HEK293 (cell line): ENCODE data around the gene PNLDC1.
A peak's percentile ranks its signal among the peaks of the same experiment; 100 is the strongest.

ENCODE experiments used
- GLI4 ChIP-seq: fragments of 450-650 bp; formaldehyde crosslinking; IDR thresholded peaks from 2 replicates; pipeline ENCODE4 v1.5.1; 2016; ENCODE audit warnings: missing biosample characterization, missing genetic modification characterization
- KLF8 ChIP-seq: fragments of 450-650 bp; formaldehyde crosslinking; IDR thresholded peaks from 2 replicates; pipeline ENCODE4 v1.5.1; 2016; ENCODE audit warnings: missing biosample characterization, missing genetic modification characterization
- RBAK ChIP-seq: fragments of 450-650 bp; formaldehyde crosslinking; IDR thresholded peaks from 2 replicates; pipeline ENCODE4 v1.5.1; 2016; ENCODE audit warnings: missing biosample characterization, missing genetic modification characterization
- SALL2 ChIP-seq: fragments of 450-650 bp; formaldehyde crosslinking; IDR thresholded peaks from 2 replicates; pipeline ENCODE4 v1.5.0; 2017; ENCODE audit warnings: missing biosample characterization, mild to moderate bottlenecking, missing genetic modification characterization, borderline replicate concordance
- SETDB1 ChIP-seq: IDR thresholded peaks from one replicate; pipeline ENCODE4 v1.6.1; 2017; ENCODE audit warnings: mild to moderate bottlenecking, low read length, moderate library complexity, mixed read lengths; ENCODE audit not compliant: insufficient read length
- TRIM28 ChIP-seq: IDR thresholded peaks from 2 replicates; pipeline ENCODE4 v1.6.1; 2011; ENCODE audit warnings: low read length, control low read depth, borderline replicate concordance
- ZBTB7A ChIP-seq: fragments of 450-650 bp; formaldehyde crosslinking; IDR thresholded peaks from 2 replicates; pipeline ENCODE4 v1.5.1; 2016; ENCODE audit warnings: low read depth, missing biosample characterization, missing genetic modification characterization
- ZBTB8A ChIP-seq: fragments of 450-650 bp; formaldehyde crosslinking; IDR thresholded peaks from 2 replicates; pipeline ENCODE4 v1.5.1; 2016; ENCODE audit warnings: missing biosample characterization, missing genetic modification characterization
- ZFP37 ChIP-seq: fragments of 450-650 bp; formaldehyde crosslinking; IDR thresholded peaks from 2 replicates; pipeline ENCODE4 v1.5.1; 2016; ENCODE audit warnings: missing biosample characterization, missing genetic modification characterization
- ZNF146 ChIP-seq: fragments of 450-650 bp; formaldehyde crosslinking; IDR thresholded peaks from 2 replicates; pipeline ENCODE4 v1.5.1; 2016; ENCODE audit warnings: missing biosample characterization, missing genetic modification characterization
- ZNF214 ChIP-seq: fragments of 450-650 bp; formaldehyde crosslinking; IDR thresholded peaks from 2 replicates; pipeline ENCODE4 v1.5.1; 2017; ENCODE audit warnings: missing biosample characterization, mild to moderate bottlenecking, missing genetic modification characterization, borderline replicate concordance
- ZNF23 ChIP-seq: fragments of 450-650 bp; formaldehyde crosslinking; IDR thresholded peaks from 2 replicates; pipeline ENCODE4 v1.5.1; 2016; ENCODE audit warnings: missing biosample characterization, missing genetic modification characterization, borderline replicate concordance
- ZNF292 ChIP-seq: fragments of 450-650 bp; formaldehyde crosslinking; IDR thresholded peaks from 2 replicates; pipeline ENCODE4 v1.5.1; 2016; ENCODE audit warnings: low read depth, missing biosample characterization, missing genetic modification characterization, borderline replicate concordance
- ZNF426 ChIP-seq: fragments of 450-650 bp; formaldehyde crosslinking; IDR thresholded peaks from 2 replicates; pipeline ENCODE4 v1.5.1; 2017; ENCODE audit warnings: missing biosample characterization, missing genetic modification characterization, mild to moderate bottlenecking, inconsistent platforms, moderate library complexity
- ZNF629 ChIP-seq: fragments of 450-650 bp; formaldehyde crosslinking; IDR thresholded peaks from 2 replicates; pipeline ENCODE4 v1.5.1; 2017; ENCODE audit warnings: missing biosample characterization, missing genetic modification characterization
- ZNF707 ChIP-seq: fragments of 450-650 bp; formaldehyde crosslinking; IDR thresholded peaks from 2 replicates; pipeline ENCODE4 v1.5.1; 2016; ENCODE audit warnings: missing biosample characterization, missing genetic modification characterization
- ZNF776 ChIP-seq: fragments of 450-650 bp; formaldehyde crosslinking; IDR thresholded peaks from 2 replicates; pipeline ENCODE4 v1.5.0; 2017; ENCODE audit warnings: missing biosample characterization, missing genetic modification characterization, borderline replicate concordance
- ZNF792 ChIP-seq: fragments of 450-650 bp; formaldehyde crosslinking; IDR thresholded peaks from 2 replicates; pipeline ENCODE4 v1.5.1; 2016; ENCODE audit warnings: missing biosample characterization, missing genetic modification characterization
- ZNF837 ChIP-seq: fragments of 450-650 bp; formaldehyde crosslinking; IDR thresholded peaks from 2 replicates; pipeline ENCODE4 v1.5.1; 2016; ENCODE audit warnings: missing biosample characterization, missing genetic modification characterization
- TF ChIP-seq, protein P1 (sequence below): fragments of 450-650 bp; formaldehyde crosslinking; IDR thresholded peaks from 2 replicates; pipeline ENCODE4 v1.5.1; 2016; ENCODE audit warnings: missing biosample characterization, missing genetic modification characterization
- TF ChIP-seq, protein P2 (sequence below): fragments of 450-650 bp; formaldehyde crosslinking; IDR thresholded peaks from 2 replicates; pipeline ENCODE4 v1.5.1; 2016; ENCODE audit warnings: missing biosample characterization, missing genetic modification characterization
- TF ChIP-seq, protein P3 (sequence below): fragments of 450-650 bp; formaldehyde crosslinking; IDR thresholded peaks from 2 replicates; pipeline ENCODE4 v1.5.1; 2016; ENCODE audit warnings: missing biosample characterization, missing genetic modification characterization
- TF ChIP-seq, protein P4 (sequence below): fragments of 450-650 bp; formaldehyde crosslinking; IDR thresholded peaks from 2 replicates; pipeline ENCODE4 v1.5.1; 2017; ENCODE audit warnings: missing biosample characterization, missing genetic modification characterization
- TF ChIP-seq, protein P5 (sequence below): fragments of 450-650 bp; formaldehyde crosslinking; IDR thresholded peaks from 2 replicates; pipeline ENCODE4 v1.5.1; 2017; ENCODE audit warnings: missing biosample characterization, mild to moderate bottlenecking, missing genetic modification characterization, moderate library complexity
- TF ChIP-seq, protein P6 (sequence below): fragments of 450-650 bp; formaldehyde crosslinking; IDR thresholded peaks from 2 replicates; pipeline ENCODE4 v1.5.1; 2016; ENCODE audit warnings: missing biosample characterization, missing genetic modification characterization
- TF ChIP-seq, protein P7 (sequence below): fragments of 450-650 bp; formaldehyde crosslinking; IDR thresholded peaks from 2 replicates; pipeline ENCODE4 v1.5.1; 2016; ENCODE audit warnings: missing biosample characterization, missing genetic modification characterization

PNLDC1 gene

DNA sequence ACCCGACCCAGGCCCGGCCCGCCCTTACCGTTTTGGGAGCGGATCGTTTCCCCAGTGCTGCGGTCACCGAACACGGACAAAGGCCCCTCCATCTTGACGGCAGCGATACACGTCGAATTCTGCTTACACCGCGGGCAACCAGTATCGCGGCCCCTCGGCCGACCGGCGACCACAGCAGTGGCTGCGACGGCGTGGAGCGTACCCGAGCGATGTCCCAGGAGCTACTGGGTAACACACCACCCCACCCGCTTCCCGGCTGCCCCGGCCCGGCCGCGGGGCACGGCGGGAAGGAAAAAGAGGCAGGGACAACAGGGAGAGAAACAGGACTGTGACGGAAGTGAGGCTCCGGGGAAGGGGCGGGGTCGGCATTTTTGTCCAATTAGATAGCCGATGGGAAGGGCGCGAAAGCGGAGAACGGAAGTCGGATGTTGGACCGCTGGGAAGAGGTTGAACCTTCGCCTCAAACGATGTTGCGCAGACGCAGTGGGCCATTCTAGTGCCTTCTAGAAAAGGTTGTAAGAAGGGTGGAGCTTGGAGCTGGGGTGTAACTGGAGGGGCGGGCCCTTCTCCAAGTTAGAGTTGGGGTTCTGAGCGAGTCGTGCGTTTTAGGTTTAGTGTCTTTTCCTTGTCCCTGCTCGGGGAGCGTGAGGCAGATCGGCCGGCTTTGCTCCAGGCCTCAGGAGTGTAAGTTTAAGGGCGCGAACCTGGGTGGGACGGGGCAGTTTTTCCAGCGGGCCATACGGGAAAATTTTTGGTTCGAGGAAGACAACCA lies 10.5 kb upstream of the PNLDC1 start, which contains the start of gene TCP1 (continued):
- TF ChIP-seq, protein P1, sequence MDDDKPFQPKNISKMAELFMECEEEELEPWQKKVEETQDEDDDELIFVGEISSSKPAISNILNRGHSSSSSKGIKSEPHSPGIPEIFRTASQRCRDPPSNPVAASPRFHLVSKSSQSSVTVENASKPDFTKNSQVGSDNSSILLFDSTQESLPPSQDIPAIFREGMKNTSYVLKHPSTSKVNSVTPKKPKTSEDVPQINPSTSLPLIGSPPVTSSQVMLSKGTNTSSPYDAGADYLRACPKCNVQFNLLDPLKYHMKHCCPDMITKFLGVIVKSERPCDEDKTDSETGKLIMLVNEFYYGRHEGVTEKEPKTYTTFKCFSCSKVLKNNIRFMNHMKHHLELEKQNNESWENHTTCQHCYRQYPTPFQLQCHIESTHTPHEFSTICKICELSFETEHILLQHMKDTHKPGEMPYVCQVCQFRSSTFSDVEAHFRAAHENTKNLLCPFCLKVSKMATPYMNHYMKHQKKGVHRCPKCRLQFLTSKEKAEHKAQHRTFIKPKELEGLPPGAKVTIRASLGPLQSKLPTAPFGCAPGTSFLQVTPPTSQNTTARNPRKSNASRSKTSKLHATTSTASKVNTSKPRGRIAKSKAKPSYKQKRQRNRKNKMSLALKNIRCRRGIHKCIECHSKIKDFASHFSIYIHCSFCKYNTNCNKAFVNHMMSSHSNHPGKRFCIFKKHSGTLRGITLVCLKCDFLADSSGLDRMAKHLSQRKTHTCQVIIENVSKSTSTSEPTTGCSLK (tag by site-specific recombination): no peak
- TF ChIP-seq, protein P2, sequence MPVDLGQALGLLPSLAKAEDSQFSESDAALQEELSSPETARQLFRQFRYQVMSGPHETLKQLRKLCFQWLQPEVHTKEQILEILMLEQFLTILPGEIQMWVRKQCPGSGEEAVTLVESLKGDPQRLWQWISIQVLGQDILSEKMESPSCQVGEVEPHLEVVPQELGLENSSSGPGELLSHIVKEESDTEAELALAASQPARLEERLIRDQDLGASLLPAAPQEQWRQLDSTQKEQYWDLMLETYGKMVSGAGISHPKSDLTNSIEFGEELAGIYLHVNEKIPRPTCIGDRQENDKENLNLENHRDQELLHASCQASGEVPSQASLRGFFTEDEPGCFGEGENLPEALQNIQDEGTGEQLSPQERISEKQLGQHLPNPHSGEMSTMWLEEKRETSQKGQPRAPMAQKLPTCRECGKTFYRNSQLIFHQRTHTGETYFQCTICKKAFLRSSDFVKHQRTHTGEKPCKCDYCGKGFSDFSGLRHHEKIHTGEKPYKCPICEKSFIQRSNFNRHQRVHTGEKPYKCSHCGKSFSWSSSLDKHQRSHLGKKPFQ (tag by site-specific recombination): peak; percentile 46; the same call in 1 of the 2 replicates
- TF ChIP-seq, protein P3, sequence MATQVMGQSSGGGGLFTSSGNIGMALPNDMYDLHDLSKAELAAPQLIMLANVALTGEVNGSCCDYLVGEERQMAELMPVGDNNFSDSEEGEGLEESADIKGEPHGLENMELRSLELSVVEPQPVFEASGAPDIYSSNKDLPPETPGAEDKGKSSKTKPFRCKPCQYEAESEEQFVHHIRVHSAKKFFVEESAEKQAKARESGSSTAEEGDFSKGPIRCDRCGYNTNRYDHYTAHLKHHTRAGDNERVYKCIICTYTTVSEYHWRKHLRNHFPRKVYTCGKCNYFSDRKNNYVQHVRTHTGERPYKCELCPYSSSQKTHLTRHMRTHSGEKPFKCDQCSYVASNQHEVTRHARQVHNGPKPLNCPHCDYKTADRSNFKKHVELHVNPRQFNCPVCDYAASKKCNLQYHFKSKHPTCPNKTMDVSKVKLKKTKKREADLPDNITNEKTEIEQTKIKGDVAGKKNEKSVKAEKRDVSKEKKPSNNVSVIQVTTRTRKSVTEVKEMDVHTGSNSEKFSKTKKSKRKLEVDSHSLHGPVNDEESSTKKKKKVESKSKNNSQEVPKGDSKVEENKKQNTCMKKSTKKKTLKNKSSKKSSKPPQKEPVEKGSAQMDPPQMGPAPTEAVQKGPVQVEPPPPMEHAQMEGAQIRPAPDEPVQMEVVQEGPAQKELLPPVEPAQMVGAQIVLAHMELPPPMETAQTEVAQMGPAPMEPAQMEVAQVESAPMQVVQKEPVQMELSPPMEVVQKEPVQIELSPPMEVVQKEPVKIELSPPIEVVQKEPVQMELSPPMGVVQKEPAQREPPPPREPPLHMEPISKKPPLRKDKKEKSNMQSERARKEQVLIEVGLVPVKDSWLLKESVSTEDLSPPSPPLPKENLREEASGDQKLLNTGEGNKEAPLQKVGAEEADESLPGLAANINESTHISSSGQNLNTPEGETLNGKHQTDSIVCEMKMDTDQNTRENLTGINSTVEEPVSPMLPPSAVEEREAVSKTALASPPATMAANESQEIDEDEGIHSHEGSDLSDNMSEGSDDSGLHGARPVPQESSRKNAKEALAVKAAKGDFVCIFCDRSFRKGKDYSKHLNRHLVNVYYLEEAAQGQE (tag by site-specific recombination): no peak; the same call in 1 of the 2 replicates
- TF ChIP-seq TRIM28 (no peak), ZNF629 (tag by site-specific recombination) (no peak; the same call in none of the 2 replicates), ZBTB8A (tag by site-specific recombination) (no peak), SALL2 (tag by site-specific recombination) (no peak), ZNF837 (tag by site-specific recombination) (no peak), ZNF426 (no peak), GLI4 (tag by site-specific recombination) (0 out of 2 replicates have a peak, but pooled peaks have one; percentile 66), ZFP37 (tag by site-specific recombination) (peak; percentile 90), ZNF23 (tag by site-specific recombination) (no peak), ZNF776 (tag by site-specific recombination) (no peak), ZNF146 (tag by site-specific recombination) (no peak), SETDB1 (peak; percentile 58), ZNF292 (tag by site-specific recombination) (no peak), RBAK (tag by site-specific recombination) (no peak), ZNF792 (tag by site-specific recombination) (0 out of 2 replicates have a peak, but pooled peaks have one; percentile 24), KLF8 (tag by site-specific recombination) (peak; percentile 42), ZNF707 (tag by site-specific recombination) (no peak), ZBTB7A (tag by site-specific recombination) (no peak), ZNF214 (no peak)
- TF ChIP-seq, protein P4, sequence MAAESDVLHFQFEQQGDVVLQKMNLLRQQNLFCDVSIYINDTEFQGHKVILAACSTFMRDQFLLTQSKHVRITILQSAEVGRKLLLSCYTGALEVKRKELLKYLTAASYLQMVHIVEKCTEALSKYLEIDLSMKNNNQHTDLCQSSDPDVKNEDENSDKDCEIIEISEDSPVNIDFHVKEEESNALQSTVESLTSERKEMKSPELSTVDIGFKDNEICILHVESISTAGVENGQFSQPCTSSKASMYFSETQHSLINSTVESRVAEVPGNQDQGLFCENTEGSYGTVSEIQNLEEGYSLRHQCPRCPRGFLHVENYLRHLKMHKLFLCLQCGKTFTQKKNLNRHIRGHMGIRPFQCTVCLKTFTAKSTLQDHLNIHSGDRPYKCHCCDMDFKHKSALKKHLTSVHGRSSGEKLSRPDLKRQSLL (tag by site-specific recombination): peak; percentile 95
- TF ChIP-seq, protein P5, sequence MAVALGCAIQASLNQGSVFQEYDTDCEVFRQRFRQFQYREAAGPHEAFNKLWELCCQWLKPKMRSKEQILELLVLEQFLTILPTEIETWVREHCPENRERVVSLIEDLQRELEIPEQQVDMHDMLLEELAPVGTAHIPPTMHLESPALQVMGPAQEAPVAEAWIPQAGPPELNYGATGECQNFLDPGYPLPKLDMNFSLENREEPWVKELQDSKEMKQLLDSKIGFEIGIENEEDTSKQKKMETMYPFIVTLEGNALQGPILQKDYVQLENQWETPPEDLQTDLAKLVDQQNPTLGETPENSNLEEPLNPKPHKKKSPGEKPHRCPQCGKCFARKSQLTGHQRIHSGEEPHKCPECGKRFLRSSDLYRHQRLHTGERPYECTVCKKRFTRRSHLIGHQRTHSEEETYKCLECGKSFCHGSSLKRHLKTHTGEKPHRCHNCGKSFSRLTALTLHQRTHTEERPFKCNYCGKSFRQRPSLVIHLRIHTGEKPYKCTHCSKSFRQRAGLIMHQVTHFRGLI (tag by site-specific recombination): no peak
- TF ChIP-seq, protein P6, sequence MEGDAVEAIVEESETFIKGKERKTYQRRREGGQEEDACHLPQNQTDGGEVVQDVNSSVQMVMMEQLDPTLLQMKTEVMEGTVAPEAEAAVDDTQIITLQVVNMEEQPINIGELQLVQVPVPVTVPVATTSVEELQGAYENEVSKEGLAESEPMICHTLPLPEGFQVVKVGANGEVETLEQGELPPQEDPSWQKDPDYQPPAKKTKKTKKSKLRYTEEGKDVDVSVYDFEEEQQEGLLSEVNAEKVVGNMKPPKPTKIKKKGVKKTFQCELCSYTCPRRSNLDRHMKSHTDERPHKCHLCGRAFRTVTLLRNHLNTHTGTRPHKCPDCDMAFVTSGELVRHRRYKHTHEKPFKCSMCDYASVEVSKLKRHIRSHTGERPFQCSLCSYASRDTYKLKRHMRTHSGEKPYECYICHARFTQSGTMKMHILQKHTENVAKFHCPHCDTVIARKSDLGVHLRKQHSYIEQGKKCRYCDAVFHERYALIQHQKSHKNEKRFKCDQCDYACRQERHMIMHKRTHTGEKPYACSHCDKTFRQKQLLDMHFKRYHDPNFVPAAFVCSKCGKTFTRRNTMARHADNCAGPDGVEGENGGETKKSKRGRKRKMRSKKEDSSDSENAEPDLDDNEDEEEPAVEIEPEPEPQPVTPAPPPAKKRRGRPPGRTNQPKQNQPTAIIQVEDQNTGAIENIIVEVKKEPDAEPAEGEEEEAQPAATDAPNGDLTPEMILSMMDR (tag by site-specific recombination): no peak
- TF ChIP-seq, protein P7, sequence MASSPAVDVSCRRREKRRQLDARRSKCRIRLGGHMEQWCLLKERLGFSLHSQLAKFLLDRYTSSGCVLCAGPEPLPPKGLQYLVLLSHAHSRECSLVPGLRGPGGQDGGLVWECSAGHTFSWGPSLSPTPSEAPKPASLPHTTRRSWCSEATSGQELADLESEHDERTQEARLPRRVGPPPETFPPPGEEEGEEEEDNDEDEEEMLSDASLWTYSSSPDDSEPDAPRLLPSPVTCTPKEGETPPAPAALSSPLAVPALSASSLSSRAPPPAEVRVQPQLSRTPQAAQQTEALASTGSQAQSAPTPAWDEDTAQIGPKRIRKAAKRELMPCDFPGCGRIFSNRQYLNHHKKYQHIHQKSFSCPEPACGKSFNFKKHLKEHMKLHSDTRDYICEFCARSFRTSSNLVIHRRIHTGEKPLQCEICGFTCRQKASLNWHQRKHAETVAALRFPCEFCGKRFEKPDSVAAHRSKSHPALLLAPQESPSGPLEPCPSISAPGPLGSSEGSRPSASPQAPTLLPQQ (tag by site-specific recombination): 0 out of 2 replicates have a peak, but pooled peaks have one; percentile 41
